GM12878 (cell line): ENCODE measurements around the gene FUZ. TPM values are rescaled to one million over a fixed set of nuclear protein-coding genes. Genes with fewer than 3 reads are reported as not detected.
A peak's percentile ranks its signal among the peaks of the same experiment; 100 is the strongest.

Experiments
- ATAC-seq: fragments of 200-7000 bp; cut with Tn5 transposase; 3 replicates; pipeline ENCODE4 v1.9.1; 2020; ENCODE audit warnings: mild to moderate bottlenecking, moderate library complexity
- BruUV-seq: library from RNA; stranded (reverse); fragments of 400-500 nt; replicated peaks from 2 replicates; lab custom pipeline; 2021; lab: Mats Ljungman, UMichigan
- CTCF ChIA-PET: fragments of 300-600 bp; sonication (Branson Sonifier 250); formaldehyde crosslinking; extraction: SDS; loops from one replicate; lab custom pipeline; 2021; ENCODE audit warnings: inconsistent platforms; lab: Yijun Ruan, JAX
- POLR2A ChIA-PET: fragments of 350-600 bp; formaldehyde crosslinking; extraction: SDS; loops from one replicate; lab custom pipeline; 2021; ENCODE audit warnings: inconsistent platforms; lab: Charles Lee
- RAD21 ChIA-PET: fragments of 300-600 bp; sonication (Branson Sonifier 250); formaldehyde crosslinking; loops from one replicate; lab custom pipeline; 2023; ENCODE audit warnings: antibody characterized with exemption; ENCODE audit not compliant: unreplicated experiment; lab: Charles Lee
- SMC1A ChIA-PET: fragments of 300-600 bp; sonication (Branson Sonifier 250); formaldehyde crosslinking; loops from one replicate; lab custom pipeline; 2023; ENCODE audit not compliant: unreplicated experiment, uncharacterized antibody; lab: Charles Lee
- DNase-seq: peaks from one replicate; pipeline ENCODE4 v3.0.0-alpha.2; 2011; ENCODE audit warnings: low read depth, low spot score
- FAIRE-seq: peaks from 3 replicates; lab custom pipeline; 2011; peaks lifted over from hg19 to GRCh38; lab: Jason Lieb, UNC
- H2AFZ ChIP-seq: 2 replicates; pipeline ENCODE4 v1.6.0; 2011; ENCODE audit warnings: low read depth, low read length, control low read depth; ENCODE audit not compliant: control insufficient read depth
- H3K27ac ChIP-seq: 2 replicates; pipeline ENCODE4 v1.5.1; 2011; ENCODE audit warnings: control low read depth; ENCODE audit not compliant: control insufficient read depth, insufficient read depth
- H3K27me3 ChIP-seq, 2 experiments: replicated peaks in 1 of 2; 2 replicates each; pipeline versions ENCODE4 v1.6.0 to v1.6.1; 2011; ENCODE audit warnings: low read length in 1 of 2; ENCODE audit not compliant: control insufficient read depth in 2 of 2, insufficient read depth in 2 of 2
- H3K36me3 ChIP-seq, 2 experiments: 2 replicates each; pipeline ENCODE4 v1.5.1; 2011; ENCODE audit warnings: low read length in 1 of 2; ENCODE audit not compliant: control insufficient read depth in 2 of 2, insufficient read depth in 2 of 2
- H3K4me1 ChIP-seq: 2 replicates; pipeline ENCODE4 v1.6.1; 2011; ENCODE audit warnings: mild to moderate bottlenecking, low read length, moderate library complexity, mixed read lengths; ENCODE audit not compliant: control insufficient read depth, insufficient read depth
- H3K4me2 ChIP-seq: 2 replicates; pipeline ENCODE4 v1.6.0; 2011; ENCODE audit warnings: control low read depth; ENCODE audit not compliant: control insufficient read depth, insufficient read depth
- H3K4me3 ChIP-seq: fragments of 200-600 bp; sonication (generic); 2 replicates; pipeline ENCODE4 v1.5.1; 2016
- H3K79me2 ChIP-seq: 2 replicates; pipeline ENCODE4 v1.6.0; 2011; ENCODE audit warnings: low read length; ENCODE audit not compliant: control insufficient read depth, insufficient read depth
- H3K9ac ChIP-seq: 2 replicates; pipeline ENCODE4 v1.8.0; 2011; ENCODE audit warnings: low read length, control low read depth, mixed read lengths; ENCODE audit not compliant: control insufficient read depth, insufficient read depth
- H3K9me3 ChIP-seq: replicated peaks from 3 replicates; pipeline ENCODE4 v1.5.1; 2011; ENCODE audit warnings: mild to moderate bottlenecking, low read length; ENCODE audit not compliant: control insufficient read depth, insufficient read depth
- H4K20me1 ChIP-seq: 2 replicates; pipeline ENCODE4 v1.6.0; 2011; ENCODE audit not compliant: control insufficient read depth, insufficient read depth
- BACH1 ChIP-seq: fragments of 450-650 bp; IDR thresholded peaks from 2 replicates; pipeline ENCODE4 v1.6.1; 2017; ENCODE audit warnings: mild to moderate bottlenecking, borderline replicate concordance
- BMI1 ChIP-seq: fragments of 450-650 bp; IDR thresholded peaks from 2 replicates; pipeline ENCODE4 v1.6.1; 2016; ENCODE audit warnings: mild to moderate bottlenecking, moderate library complexity, borderline replicate concordance
- CEBPB ChIP-seq, 2 experiments: fragments of 150-350 bp in 1 of 2; IDR thresholded peaks; 2 replicates each; pipeline ENCODE4 v1.6.1; 2012 to 2014; ENCODE audit warnings: low read depth in 2 of 2, low read length in 2 of 2, borderline replicate concordance in 1 of 2, inconsistent platforms in 1 of 2
- EGR1 ChIP-seq, 2 experiments: IDR thresholded peaks; 1 replicate in 1 of 2; 2 replicates in 1 of 2; pipeline ENCODE4 v1.6.1; 2011 to 2012; ENCODE audit warnings: low read depth in 2 of 2, low read length in 2 of 2, borderline replicate concordance in 1 of 2, mild to moderate bottlenecking in 1 of 2, moderate library complexity in 1 of 2
- ETV6 ChIP-seq, 2 experiments: fragments of 450-650 bp in 1 of 2; IDR thresholded peaks in 1 of 2; conservative IDR thresholded peaks in 1 of 2; 2 replicates each; pipeline ENCODE4 v1.6.1; 2014; ENCODE audit warnings: antibody characterized with exemption in 1 of 2, borderline replicate concordance in 1 of 2, low read depth in 1 of 2, mild to moderate bottlenecking in 1 of 2, moderate library complexity in 1 of 2
- IRF4 ChIP-seq: IDR thresholded peaks from 2 replicates; pipeline ENCODE4 v1.6.1; 2011; ENCODE audit warnings: low read depth, low read length
- MYB ChIP-seq: fragments of 150-350 bp; IDR thresholded peaks from 2 replicates; pipeline ENCODE4 v1.6.1; 2014; ENCODE audit warnings: mild to moderate bottlenecking, low read depth, low read length, borderline replicate concordance
- POLR2A ChIP-seq: IDR thresholded peaks from 2 replicates; pipeline ENCODE4 v1.6.1; 2011; ENCODE audit warnings: low read depth, mild to moderate bottlenecking, low read length
- POLR2AphosphoS2 ChIP-seq: IDR thresholded peaks from 2 replicates; pipeline ENCODE4 v1.6.1; 2011; ENCODE audit warnings: low read depth, mild to moderate bottlenecking, low read length, improper control_type of control experiment, moderate library complexity
- RCOR1 ChIP-seq: conservative IDR thresholded peaks from 2 replicates; pipeline ENCODE4 v1.6.1; 2012; ENCODE audit warnings: low read depth, low read length, improper control_type of control experiment
- SMAD5 ChIP-seq: IDR thresholded peaks from 2 replicates; pipeline ENCODE4 v1.6.1; 2016; ENCODE audit warnings: antibody characterized with exemption, low read depth
- TCF12 ChIP-seq: IDR thresholded peaks from 2 replicates; pipeline ENCODE4 v1.6.1; 2011; ENCODE audit warnings: low read depth, mild to moderate bottlenecking, low read length
- YY1 ChIP-seq: IDR thresholded peaks from 2 replicates; pipeline ENCODE4 v1.6.1; 2011; ENCODE audit warnings: low read depth, mild to moderate bottlenecking, low read length
- ZNF622 ChIP-seq: fragments of 450-650 bp; IDR thresholded peaks from 2 replicates; pipeline ENCODE4 v1.6.1; 2017; ENCODE audit warnings: mild to moderate bottlenecking, inconsistent platforms
- WGBS: methylation state at CpG from one replicate; pipeline ENCODE4 v1.1.6; 2016; ENCODE audit warnings: low lambda C conversion rate; ENCODE audit not compliant: insufficient replicate concordance, insufficient coverage; ENCODE audit errors: missing lambda C conversion rate; 5-methylcytosine and 5-hydroxymethylcytosine counted together
- in situ Hi-C: fragments of 300-500 bp; cut with MboI; formaldehyde crosslinking; loops from 9 replicates; pipeline ENCODE4 v1.14.3; 2018; ENCODE audit warnings: mixed read lengths
- intact Hi-C: fragments of 100-400 bp; cut with micrococcal nuclease; formaldehyde crosslinking; loops from one replicate; pipeline ENCODE4 v1.14.2; 2022; ENCODE audit not compliant: unreplicated experiment
- polyA plus RNA-seq, 11 experiments: library from polyadenylated mRNA; depleted of rRNA in 4 of 11; unstranded in 6 of 11; stranded (reverse) in 5 of 11; fragments of >200 nt; fragmentation: Nextera tagmentation in 4 of 11; fragmentation: Illumina TruSeq in 1 of 11; extraction: Ambion mirVana in 4 of 11; extraction: Trizol in 1 of 11; gene quantifications; 1 replicate in 1 of 11; 2 replicates in 10 of 11; pipeline versions ENCODE4 v1.2.1 to v1.2.3, GENCODE V29; 2011 to 2016; ENCODE audit warnings: inconsistent platforms in 2 of 11, missing spikeins in 2 of 11, low read depth in 1 of 11
- total RNA-seq, 4 experiments: library from RNA; depleted of rRNA in 3 of 4; stranded (reverse); fragments of >200 nt in 3 of 4; fragmentation: Illumina TruSeq in 1 of 4; extraction: Trizol in 1 of 4; gene quantifications; 2 replicates each; pipeline versions ENCODE4 v1.2.1 to v1.2.3, GENCODE V29; 2013 to 2021
- TF ChIP-seq, protein P1 (sequence below): IDR thresholded peaks from 2 replicates; pipeline ENCODE4 v1.6.1; 2012; ENCODE audit warnings: low read depth, low read length, improper control_type of control experiment
- TF ChIP-seq, protein P2 (sequence below): fragments of 450-650 bp; formaldehyde crosslinking; IDR thresholded peaks from 2 replicates; pipeline ENCODE4 v1.4.0; 2020; ENCODE audit warnings: mild to moderate bottlenecking, moderate library complexity
- TF ChIP-seq, protein P3 (sequence below): fragments of 150-350 bp; IDR thresholded peaks from 2 replicates; pipeline ENCODE4 v1.6.1; 2014; ENCODE audit warnings: mild to moderate bottlenecking, low read depth, low read length

Gene FUZ
- total and polyA plus RNA-seq, 10 of the 15 experiments (the other 5 are each of a cell fraction or from before 2014, with no cell fraction given) = 0.18 to 11.5 (median 8.8) TPM

DNA sequence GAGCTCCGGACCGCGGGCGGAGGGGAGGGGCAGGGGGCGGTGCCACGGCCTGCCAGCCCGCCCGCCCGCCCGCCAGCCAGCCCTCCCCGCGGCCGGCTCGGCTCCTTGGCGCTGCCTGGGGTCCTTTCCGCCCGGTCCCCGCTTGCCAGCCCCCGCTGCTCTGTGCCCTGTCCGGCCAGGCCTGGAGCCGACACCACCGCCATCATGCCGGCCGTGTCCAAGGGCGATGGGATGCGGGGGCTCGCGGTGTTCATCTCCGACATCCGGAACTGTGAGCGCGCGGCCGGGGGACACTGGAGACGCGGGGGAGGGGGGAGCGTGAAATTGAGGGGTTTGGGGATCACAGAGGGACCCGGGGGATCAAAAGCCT, 46.2 kb downstream of the FUZ start, which contains the start of gene AP2A1:
Gene AP2A1 (plus strand): TSS at position 72 of the 370 bp plus-strand sequence. CDS start 133 bp downstream, at position 205.
- WGBS = 0% methylated on average over 22 of the region's 38 CpGs
- POLR2A ChIA-PET = interaction anchor here (0.5 to 1.6 kb wide), 22 partner anchors 9 to 1028 kb away, joined by 3 to 14 read pairs (median 4); partner anchors contain the start of genes AKT1S1, BCL2L12, IRF3 and KCNC3
- Histone ChIP-seq H3K79me2 (peaks cover 24% of the 10 kb centered on the region), H3K4me3 (peak within 1 kb of the TSS; percentile 97), H3K27ac (peak within 1 kb of the TSS; percentile 89), H3K9me3 (no peaks in the 10 kb centered on the region), H4K20me1 (no peaks in the 10 kb centered on the region), H3K9ac (peak within 1 kb of the TSS; percentile 93), H3K4me1 (peaks cover 15% of the 10 kb centered on the region; the same call in 1 of the 2 replicates), H2AFZ (peak within 1 kb of the TSS; percentile 98), H3K4me2 (peak within 1 kb of the TSS; percentile 98), H3K27me3 (no peaks in the 10 kb centered on the region; a peak in 1 of 4 replicates), H3K36me3 (0 out of 4 replicates have a peak, but pooled peaks cover 0 to 2% of the 10 kb centered on the region in 2 experiments)
- CTCF ChIA-PET = no interaction called here
- DNase-seq (no peak), ATAC-seq (no peak; the same call in 1 of the 3 replicates), FAIRE-seq (no peak)
- no TSS peak for BruUV-seq
- in situ Hi-C loops (no loop called here), intact Hi-C loops (loop anchor here (5.0 kb wide), 2 partner anchors 40 to 100 kb away; partner anchors contain the start of gene PNKP)
- SMC1A ChIA-PET = interaction anchor here (0.6 to 1.9 kb wide), 5 partner anchors 46 to 102 kb away, joined by 3 to 5 read pairs (median 4); partner anchors contain the start of genes FUZ, MED25 and PTOV1
- RAD21 ChIA-PET = interaction anchor here (0.6 to 1.7 kb wide), 12 partner anchors 36 to 1122 kb away, joined by 3 to 12 read pairs (median 4); partner anchors contain the start of genes AKT1S1, PRMT1, RRAS and SCAF1
- peak; percentile 71 for TF ChIP-seq POLR2A
- TF ChIP-seq, protein P1, sequence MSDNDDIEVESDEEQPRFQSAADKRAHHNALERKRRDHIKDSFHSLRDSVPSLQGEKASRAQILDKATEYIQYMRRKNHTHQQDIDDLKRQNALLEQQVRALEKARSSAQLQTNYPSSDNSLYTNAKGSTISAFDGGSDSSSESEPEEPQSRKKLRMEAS = peak; percentile 10; the same call in 1 of the 2 replicates
- peak in 1 of 2 experiments; percentile 47; a peak in 1 of 3 replicates for TF ChIP-seq EGR1 (IDR thresholded peaks at IDR 0.05; ENCODE audit: borderline replicate concordance in 1 of 2, low read depth in 2 of 2, low read length in 2 of 2)
- TF ChIP-seq RCOR1 = no peak
- no peak for TF ChIP-seq IRF4
- TF ChIP-seq MYB = no peak
- TF ChIP-seq, protein P2, sequence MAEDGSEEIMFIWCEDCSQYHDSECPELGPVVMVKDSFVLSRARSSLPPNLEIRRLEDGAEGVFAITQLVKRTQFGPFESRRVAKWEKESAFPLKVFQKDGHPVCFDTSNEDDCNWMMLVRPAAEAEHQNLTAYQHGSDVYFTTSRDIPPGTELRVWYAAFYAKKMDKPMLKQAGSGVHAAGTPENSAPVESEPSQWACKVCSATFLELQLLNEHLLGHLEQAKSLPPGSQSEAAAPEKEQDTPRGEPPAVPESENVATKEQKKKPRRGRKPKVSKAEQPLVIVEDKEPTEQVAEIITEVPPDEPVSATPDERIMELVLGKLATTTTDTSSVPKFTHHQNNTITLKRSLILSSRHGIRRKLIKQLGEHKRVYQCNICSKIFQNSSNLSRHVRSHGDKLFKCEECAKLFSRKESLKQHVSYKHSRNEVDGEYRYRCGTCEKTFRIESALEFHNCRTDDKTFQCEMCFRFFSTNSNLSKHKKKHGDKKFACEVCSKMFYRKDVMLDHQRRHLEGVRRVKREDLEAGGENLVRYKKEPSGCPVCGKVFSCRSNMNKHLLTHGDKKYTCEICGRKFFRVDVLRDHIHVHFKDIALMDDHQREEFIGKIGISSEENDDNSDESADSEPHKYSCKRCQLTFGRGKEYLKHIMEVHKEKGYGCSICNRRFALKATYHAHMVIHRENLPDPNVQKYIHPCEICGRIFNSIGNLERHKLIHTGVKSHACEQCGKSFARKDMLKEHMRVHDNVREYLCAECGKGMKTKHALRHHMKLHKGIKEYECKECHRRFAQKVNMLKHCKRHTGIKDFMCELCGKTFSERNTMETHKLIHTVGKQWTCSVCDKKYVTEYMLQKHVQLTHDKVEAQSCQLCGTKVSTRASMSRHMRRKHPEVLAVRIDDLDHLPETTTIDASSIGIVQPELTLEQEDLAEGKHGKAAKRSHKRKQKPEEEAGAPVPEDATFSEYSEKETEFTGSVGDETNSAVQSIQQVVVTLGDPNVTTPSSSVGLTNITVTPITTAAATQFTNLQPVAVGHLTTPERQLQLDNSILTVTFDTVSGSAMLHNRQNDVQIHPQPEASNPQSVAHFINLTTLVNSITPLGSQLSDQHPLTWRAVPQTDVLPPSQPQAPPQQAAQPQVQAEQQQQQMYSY (CRISPR knock-in tag) = no peak
- 0 out of 2 replicates have a peak, but pooled peaks have one; percentile 17 for TF ChIP-seq BACH1
- TF ChIP-seq, protein P3, sequence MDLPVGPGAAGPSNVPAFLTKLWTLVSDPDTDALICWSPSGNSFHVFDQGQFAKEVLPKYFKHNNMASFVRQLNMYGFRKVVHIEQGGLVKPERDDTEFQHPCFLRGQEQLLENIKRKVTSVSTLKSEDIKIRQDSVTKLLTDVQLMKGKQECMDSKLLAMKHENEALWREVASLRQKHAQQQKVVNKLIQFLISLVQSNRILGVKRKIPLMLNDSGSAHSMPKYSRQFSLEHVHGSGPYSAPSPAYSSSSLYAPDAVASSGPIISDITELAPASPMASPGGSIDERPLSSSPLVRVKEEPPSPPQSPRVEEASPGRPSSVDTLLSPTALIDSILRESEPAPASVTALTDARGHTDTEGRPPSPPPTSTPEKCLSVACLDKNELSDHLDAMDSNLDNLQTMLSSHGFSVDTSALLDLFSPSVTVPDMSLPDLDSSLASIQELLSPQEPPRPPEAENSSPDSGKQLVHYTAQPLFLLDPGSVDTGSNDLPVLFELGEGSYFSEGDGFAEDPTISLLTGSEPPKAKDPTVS = no peak
- TF ChIP-seq BMI1 = no peak
- no peak for TF ChIP-seq TCF12
- no peak for TF ChIP-seq ZNF622
- peak; percentile 55; the same call in 1 of the 2 replicates for TF ChIP-seq YY1
- no peak for TF ChIP-seq CEBPB (IDR thresholded peaks at IDR 0.05; ENCODE audit: borderline replicate concordance in 1 of 2, low read depth in 2 of 2, low read length in 2 of 2)
- TF ChIP-seq ETV6 (conservative IDR thresholded peaks at IDR 0.05 in 1 of 2, IDR thresholded peaks at IDR 0.05 in 1 of 2; ENCODE audit: borderline replicate concordance in 1 of 2, low read depth in 1 of 2) = no peak
- no peak for TF ChIP-seq SMAD5
- 0 out of 2 replicates have a peak, but pooled peaks have one; percentile 17 for TF ChIP-seq POLR2AphosphoS2
